Measurements from ENCODE around the gene TBX4. TPM values are rescaled to one million over a fixed set of nuclear protein-coding genes. Genes with fewer than 3 reads are reported as not detected.

The TBX4 gene
- total RNA-seq, 1 donor from 2014 or later, result not detected

GRCh38 chr17:61467416-61468262 lies 15.4 kb downstream of the TBX4 start:
- no peak for ATAC-seq

GRCh38 chr17:61468263-61468907 lies 16.2 kb downstream of the TBX4 start:
- no peak for ATAC-seq

- ATAC-seq, result no peak
Measured at GRCh38 chr17:61469474-61469873, 17.3 kb downstream of the TBX4 start.

- no peak for ATAC-seq
Measured at GRCh38 chr17:61469949-61470348, 17.7 kb downstream of the TBX4 start.

GRCh38 chr17:61470530-61471136 lies 18.4 kb downstream of the TBX4 start:
- no peak for ATAC-seq

GRCh38 chr17:61474235-61474927 lies 22.2 kb downstream of the TBX4 start:
- peak; percentile 86 for ATAC-seq

GRCh38 chr17:61474934-61475333 lies 22.7 kb downstream of the TBX4 start:
- ATAC-seq, result no peak

- no peak for ATAC-seq
Measured at GRCh38 chr17:61475726-61476125, 23.5 kb downstream of the TBX4 start.

GRCh38 chr17:61476476-61477203 lies 24.4 kb downstream of the TBX4 start:
- no peak for ATAC-seq

- ATAC-seq, result no peak
Measured at GRCh38 chr17:61477204-61477834, 25.1 kb downstream of the TBX4 start.

- ATAC-seq, result no peak
Measured at GRCh38 chr17:61478026-61478789, 26.0 kb downstream of the TBX4 start.

- ATAC-seq, result no peak
Measured at GRCh38 chr17:61478790-61479492, 26.7 kb downstream of the TBX4 start.

- no peak for ATAC-seq
Measured at GRCh38 chr17:61479493-61480413, 27.5 kb downstream of the TBX4 start.

GRCh38 chr17:61480414-61480807 lies 28.2 kb downstream of the TBX4 start:
- no peak for ATAC-seq

GRCh38 chr17:61481421-61481820 lies 29.2 kb downstream of the TBX4 start:
- no peak for ATAC-seq

GRCh38 chr17:61482467-61482866 lies 30.2 kb downstream of the TBX4 start:
- ATAC-seq, result no peak

GRCh38 chr17:61483778-61484116 lies 31.5 kb downstream of the TBX4 start:
- no peak for ATAC-seq

GRCh38 chr17:61484174-61484573 lies 32.0 kb downstream of the TBX4 start:
- ATAC-seq, result no peak

- ATAC-seq, result no peak
Measured at GRCh38 chr17:61485067-61485775, 33.0 kb downstream of the TBX4 start.
